Esophagus muscularis mucosa (tissue), 3 donors: ENCODE results near the gene DLD.

Experiments
- POLR2AphosphoS5 ChIP-seq, 2 donors: sonication (generic); formaldehyde crosslinking; IDR thresholded peaks; one replicate each; pipeline ENCODE4 v1.6.1; 2017; ENCODE audit warnings: antibody characterized with exemption in 2 of 2
- TF ChIP-seq, protein P1 (sequence below), 3 experiments: fragments of 200-600 bp in 2 of 3; fragments of 450-650 bp in 1 of 3; sonication (generic) in 2 of 3; IDR thresholded peaks; one replicate each; pipeline ENCODE4 v1.5.1; 2017 to 2019; ENCODE audit warnings: antibody characterized with exemption in 3 of 3, mild to moderate bottlenecking in 2 of 3, moderate library complexity in 1 of 3

- TF ChIP-seq, protein P1, sequence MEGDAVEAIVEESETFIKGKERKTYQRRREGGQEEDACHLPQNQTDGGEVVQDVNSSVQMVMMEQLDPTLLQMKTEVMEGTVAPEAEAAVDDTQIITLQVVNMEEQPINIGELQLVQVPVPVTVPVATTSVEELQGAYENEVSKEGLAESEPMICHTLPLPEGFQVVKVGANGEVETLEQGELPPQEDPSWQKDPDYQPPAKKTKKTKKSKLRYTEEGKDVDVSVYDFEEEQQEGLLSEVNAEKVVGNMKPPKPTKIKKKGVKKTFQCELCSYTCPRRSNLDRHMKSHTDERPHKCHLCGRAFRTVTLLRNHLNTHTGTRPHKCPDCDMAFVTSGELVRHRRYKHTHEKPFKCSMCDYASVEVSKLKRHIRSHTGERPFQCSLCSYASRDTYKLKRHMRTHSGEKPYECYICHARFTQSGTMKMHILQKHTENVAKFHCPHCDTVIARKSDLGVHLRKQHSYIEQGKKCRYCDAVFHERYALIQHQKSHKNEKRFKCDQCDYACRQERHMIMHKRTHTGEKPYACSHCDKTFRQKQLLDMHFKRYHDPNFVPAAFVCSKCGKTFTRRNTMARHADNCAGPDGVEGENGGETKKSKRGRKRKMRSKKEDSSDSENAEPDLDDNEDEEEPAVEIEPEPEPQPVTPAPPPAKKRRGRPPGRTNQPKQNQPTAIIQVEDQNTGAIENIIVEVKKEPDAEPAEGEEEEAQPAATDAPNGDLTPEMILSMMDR (IDR thresholded peaks at IDR 0.05), result no peak
- no peak for TF ChIP-seq POLR2AphosphoS5 (IDR thresholded peaks at IDR 0.05)
Observed at GRCh38 chr7:107951172-107951787, 60.3 kb downstream of the DLD start.
